GM21786 (cell line): ENCODE measurements around the gene NFASC.

ENCODE experiments used
- ATAC-seq: cut with Tn5 transposase; IDR thresholded peaks from one replicate; pipeline ENCODE4 v1.9.1; 2021; ENCODE audit not compliant: unreplicated experiment

NFASC gene

DNA sequence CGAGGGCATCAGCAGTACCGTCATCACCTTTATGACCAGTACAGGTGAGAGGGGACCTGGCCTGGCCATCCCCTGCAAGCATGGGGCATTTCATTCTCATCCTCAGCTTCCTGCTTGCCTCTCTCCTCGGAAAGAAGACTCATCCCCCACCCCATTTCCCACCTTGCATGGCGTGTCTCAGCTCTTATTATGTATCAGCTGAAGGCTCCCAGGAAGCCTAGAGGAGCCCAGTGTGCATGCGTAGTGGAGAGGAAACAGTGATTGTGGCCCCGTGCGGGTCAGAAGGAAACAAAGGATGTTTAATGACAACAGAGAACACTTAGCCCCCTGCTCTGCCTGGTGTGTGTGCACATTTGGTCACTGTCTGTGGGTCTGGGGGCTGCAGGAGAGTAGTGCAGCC lies 132.0 kb downstream of the NFASC start:
- ATAC-seq, result no peak

GRCh38 chr1:205003358-205004131 lies 132.9 kb downstream of the NFASC start:
- ATAC-seq, result no peak

- no peak for ATAC-seq
Observed at GRCh38 chr1:205004351-205004750, 133.7 kb downstream of the NFASC start.

DNA sequence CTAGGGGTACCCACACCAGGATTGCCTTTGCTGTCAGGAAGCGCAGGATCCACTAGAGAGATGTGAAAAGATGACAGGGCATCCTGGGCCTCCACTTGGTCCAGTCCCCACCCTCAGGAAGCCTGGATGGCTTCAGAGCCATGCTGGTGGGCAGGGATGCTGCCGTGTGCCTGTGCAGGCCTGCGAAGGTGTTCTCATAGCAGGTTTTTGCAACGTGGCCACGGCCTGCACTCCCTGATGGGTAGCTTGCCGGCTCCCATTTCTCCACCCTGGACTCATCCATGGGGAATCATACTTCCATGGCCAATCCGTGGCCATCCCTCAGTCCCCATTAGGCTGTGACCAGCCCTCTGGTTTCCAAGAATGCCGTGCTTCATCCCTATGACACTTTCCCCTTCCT lies 138.2 kb downstream of the NFASC start:
- ATAC-seq, result no peak

DNA sequence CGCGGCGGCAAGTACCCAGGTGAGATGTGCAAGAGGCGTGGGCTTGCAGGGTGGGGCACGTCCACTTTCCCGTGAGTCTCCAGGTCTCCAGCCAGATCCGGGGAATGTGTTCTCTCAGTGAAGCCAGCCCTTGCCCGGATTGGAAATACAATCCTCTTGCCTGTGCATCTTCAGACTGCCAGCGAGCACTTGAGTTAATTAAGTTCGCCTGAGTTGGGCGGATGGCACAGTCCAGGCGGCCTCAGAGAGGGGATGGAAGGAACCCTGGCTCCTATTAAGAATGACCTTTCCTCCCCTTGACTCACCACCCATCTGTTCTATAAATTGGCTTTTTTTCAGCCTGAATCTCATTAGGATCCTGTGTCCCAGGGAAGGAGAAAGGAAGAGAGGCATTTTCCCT lies 139.0 kb downstream of the NFASC start:
- ATAC-seq, result no peak

DNA sequence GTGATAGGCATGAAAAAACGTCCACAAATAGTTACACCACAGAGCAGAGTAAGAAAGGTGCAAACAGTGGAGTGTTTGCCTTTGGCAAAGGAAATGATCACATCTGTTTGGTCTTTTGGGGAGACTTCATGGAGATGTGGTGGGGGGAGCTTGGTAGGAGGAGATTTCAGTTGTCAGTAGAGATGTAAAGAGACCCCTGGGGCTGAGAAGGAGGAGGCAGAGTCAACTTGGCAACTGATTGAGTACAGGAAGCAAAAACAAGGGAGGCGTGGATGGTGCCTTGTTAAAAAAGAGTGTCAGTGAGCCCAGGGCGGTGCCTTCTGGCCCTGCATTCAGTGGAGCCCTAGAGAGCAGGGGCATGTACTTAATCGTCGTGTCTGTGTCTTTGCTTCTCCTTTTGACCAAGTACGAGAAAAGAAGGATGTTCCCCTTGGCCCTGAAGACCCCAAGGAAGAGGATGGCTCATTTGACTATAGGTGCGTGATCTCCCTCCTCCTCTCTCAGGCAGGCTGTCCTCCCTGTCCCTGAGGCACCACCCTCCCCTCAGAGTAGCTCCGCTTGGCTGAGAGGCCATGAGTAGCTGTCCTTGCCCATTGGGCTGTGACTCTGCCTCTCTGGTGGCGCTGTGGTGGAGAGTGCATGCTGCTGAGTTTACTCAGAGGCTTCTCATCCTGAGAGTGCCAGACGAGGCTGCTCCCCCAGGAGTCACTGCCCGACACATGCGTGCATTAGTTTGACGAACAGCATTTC lies 141.9 kb downstream of the NFASC start:
- no peak for ATAC-seq

GRCh38 chr1:205013683-205014367 lies 143.2 kb downstream of the NFASC start:
- no peak for ATAC-seq

- ATAC-seq, result no peak
Observed at GRCh38 chr1:205014783-205015182, 144.1 kb downstream of the NFASC start.

- no peak for ATAC-seq
Observed at GRCh38 chr1:205015241-205015640, 144.6 kb downstream of the NFASC start.

DNA sequence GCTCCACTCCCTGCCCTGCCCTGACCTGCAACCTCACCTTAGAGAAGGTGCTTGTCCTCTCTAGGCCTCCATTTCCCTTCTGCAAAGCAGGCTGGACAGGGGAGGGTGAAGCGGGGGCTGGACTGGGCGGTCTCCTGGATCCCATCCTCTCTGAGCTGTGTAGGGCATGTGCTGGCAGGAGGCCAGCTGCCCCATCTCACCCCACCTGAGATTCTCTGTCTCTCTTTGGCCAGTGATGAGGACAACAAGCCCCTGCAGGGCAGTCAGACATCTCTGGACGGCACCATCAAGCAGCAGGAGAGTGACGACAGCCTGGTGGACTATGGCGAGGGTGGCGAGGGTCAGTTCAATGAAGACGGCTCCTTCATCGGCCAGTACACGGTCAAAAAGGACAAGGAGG lies 145.4 kb downstream of the NFASC start:
- ATAC-seq, result no peak

DNA sequence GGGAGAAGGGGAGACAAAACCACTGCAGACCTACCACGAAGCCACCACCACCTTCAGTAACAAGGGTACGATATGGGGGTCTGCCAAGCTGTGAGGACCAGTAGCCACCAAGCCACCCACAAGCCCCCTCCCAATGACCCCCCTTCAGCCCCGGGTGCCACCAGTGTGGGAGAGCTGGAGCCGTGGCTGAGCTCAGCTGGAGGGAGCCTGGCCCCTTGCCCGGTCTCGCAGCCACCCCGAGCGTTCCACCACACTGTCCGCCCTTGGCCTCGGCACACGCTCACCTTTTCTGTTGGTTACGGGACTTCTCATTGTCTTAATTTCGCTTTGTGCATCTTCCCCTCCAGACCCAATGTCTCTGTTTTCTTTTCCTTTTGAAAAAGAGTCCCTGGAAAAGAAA lies 145.9 kb downstream of the NFASC start:
- no peak for ATAC-seq

DNA sequence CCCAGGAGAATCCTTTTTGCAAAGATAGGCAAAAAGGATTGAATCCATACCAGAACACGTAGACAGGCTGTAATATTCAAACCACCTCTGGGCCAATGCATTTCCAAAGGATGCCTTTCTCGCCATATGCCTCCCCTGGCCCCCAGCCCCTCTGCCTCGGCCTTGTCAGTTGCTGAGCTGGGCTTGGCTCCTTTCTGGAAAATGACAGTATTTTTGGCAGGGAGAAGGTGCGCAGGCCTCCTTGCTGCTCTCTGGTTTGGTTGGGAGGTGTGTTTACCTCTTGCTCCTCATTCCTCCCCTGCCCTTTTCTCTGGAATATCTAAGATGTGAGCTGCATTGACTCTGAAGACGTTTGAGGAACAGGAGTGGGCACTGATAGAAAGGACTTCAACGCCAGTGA lies 146.3 kb downstream of the NFASC start:
- no peak for ATAC-seq

DNA sequence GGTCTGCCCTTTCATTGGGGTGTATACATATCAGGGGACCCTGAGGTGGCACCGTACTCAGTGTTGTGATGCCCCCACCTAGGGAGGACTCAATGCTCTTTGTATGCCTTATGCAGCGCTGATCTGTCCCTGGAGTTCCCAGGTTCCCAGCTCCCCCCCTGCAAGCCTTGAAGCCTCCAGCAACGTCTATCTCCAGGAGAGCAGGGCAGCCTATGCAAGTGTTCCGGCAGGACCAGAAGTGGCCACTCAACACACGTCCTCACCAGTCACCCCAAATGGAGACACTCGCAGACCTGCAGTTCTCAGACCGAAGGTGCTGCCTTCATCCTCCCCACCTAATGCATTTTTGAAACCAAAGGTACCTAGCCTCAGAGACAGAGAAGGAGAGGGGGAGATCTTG lies 147.1 kb downstream of the NFASC start:
- ATAC-seq, result no peak

DNA sequence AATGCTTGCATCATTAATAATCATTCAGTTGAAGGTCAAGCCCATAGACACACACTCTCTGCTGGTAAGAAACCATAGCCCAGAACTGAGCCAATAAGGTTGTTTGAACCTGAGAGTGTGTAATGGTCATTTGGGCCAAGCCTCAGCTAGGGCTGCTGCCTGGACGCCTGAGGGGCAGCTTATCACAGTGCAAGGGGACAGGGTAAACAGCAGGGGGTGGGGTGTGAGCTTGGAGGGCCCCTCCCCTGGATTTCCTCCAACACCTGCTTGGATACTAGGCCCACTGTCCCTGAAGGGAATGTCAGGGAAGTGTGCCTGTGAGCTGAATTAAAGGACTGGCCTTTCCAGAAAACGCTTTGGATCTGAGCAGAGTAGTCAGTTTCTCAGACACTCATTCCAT lies 147.7 kb downstream of the NFASC start:
- ATAC-seq, result no peak

DNA sequence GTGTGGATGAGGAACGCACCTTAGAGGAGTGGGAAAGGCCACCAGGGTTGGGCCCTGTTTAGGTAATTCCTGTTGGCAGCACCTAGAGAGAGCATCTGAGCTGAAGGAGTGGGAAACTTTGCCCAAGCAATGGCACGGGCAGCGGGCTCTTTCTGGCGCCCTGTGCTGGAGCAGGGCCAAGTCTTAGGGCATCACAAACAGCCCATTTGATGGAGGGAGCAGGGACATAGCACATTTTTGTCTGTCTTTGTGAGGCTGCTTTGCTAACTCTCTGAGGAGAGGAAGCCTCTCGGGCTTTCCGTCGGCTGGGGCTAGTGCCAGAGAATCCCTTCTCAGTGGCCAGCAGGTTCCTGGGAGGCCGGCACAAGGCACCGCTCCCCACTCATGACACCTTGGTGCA lies 149.8 kb downstream of the NFASC start:
- ATAC-seq, result no peak

DNA sequence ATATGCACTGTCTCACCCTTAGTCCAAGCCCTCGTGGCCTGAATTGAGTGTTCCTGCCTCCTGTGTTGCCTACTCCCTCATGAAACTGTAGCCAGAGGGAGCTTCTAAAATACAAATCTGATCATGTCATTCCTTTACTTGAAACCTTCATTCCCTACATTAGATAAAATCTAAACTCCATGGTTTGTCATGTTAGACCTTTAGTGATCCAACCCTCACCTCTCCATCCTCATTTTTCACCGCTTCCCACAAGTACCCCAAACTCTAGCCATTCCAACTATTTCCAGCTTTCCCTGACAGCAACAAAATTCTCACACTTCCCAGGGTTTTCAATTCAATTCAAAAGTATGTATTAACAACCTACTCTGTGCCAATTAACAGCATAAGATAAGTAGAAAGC lies 154.0 kb downstream of the NFASC start:
- ATAC-seq, result no peak

- no peak for ATAC-seq
Observed at GRCh38 chr1:205025239-205025638, 154.6 kb downstream of the NFASC start.

- ATAC-seq, result no peak
Observed at GRCh38 chr1:205026181-205026580, 155.5 kb downstream of the NFASC start.

GRCh38 chr1:205028390-205028789 lies 157.7 kb downstream of the NFASC start:
- ATAC-seq, result no peak

GRCh38 chr1:205028924-205029323 lies 158.3 kb downstream of the NFASC start:
- ATAC-seq, result no peak

GRCh38 chr1:205030241-205030640 lies 159.6 kb downstream of the NFASC start:
- no peak for ATAC-seq

DNA sequence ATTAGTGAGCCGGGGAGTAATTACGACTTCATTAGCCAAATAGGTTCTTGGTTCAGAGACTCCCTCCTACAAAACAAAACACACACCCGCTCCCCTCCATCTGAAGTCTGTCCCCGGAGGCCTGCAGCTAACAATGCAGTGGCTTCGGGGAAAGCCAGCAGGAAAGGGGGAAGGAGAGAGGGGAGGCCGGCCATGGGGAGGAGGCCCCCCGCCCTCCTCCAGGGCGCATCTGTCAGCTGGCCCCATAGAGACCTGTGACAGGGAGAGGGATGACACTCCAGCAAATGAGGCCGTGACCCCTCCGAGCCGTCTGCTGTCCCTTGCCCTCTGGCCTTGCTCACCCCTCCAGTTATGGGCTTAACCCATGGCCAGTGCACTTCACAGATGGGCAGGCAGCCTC lies 160.2 kb downstream of the NFASC start:
- no peak for ATAC-seq
